Activated naive CD8-positive, alpha-beta T cell treated with anti-CD3 and anti-CD28 coated beads, Interleukin-2, amount 50 U/mL, for 24 hours (primary cell): ENCODE data around the gene SH3RF3.

ENCODE experiments used
- ATAC-seq: fragments of 150-1000 bp; cut with Tn5 transposase; one replicate; pipeline ENCODE4 v1.10.0; 2021
- DNase-seq: peaks from one replicate; pipeline ENCODE4 v3.0.0; 2021
- H3K27ac Mint-ChIP-seq: one replicate; pipeline ENCODE4 v1.8.0; 2021; ENCODE audit warnings: mild to moderate bottlenecking, mixed read lengths
- H3K27me3 Mint-ChIP-seq: one replicate; pipeline ENCODE4 v1.8.0; 2021; ENCODE audit warnings: mixed read lengths
- H3K36me3 Mint-ChIP-seq: one replicate; pipeline ENCODE4 v1.8.0; 2021; ENCODE audit warnings: low read depth, mixed read lengths
- H3K4me1 Mint-ChIP-seq: one replicate; pipeline ENCODE4 v1.8.0; 2021; ENCODE audit warnings: mixed read lengths
- H3K4me3 Mint-ChIP-seq: one replicate; pipeline ENCODE4 v1.8.0; 2021; ENCODE audit warnings: mild to moderate bottlenecking, moderate library complexity, mixed read lengths
- H3K9me3 Mint-ChIP-seq: one replicate; pipeline ENCODE4 v1.8.0; 2021; ENCODE audit warnings: mixed read lengths

SH3RF3 gene

DNA sequence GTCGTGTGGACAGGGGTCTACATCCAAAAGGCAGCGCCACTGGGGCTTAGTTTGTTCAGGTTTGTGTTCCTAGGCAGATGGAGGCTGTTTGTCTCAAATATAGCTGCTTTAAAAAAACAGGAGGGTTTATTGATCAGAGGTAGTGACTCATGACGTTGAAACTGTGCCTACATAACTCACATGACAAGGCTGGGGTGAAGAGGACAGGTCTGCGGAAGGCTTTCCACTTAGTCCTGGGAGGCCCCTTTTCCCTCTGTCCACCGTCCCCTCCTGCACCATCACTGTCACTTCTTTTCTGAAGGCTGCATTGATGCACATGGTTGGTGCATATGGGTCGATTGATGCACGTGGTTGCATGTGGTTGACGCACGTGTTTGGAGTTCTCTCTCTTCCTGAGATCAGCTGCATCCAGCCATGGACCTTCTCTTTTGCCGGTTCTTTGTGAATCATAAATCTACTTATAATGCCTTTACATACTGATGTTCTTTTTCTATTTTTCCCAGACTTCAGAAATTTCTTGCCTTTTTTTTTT, 10.9 kb downstream of the SH3RF3 start:
- ATAC-seq (no peak), DNase-seq (no peak)
- no peaks in the 10 kb centered on the region for H3K9me3 Mint-ChIP-seq
- no peak overlapping the region for H3K27ac Mint-ChIP-seq
- peaks cover 41% of the 10 kb centered on the region for H3K4me1 Mint-ChIP-seq
- H3K36me3 Mint-ChIP-seq: no peaks in the 10 kb centered on the region
- H3K4me3 Mint-ChIP-seq: no peak overlapping the region
- H3K27me3 Mint-ChIP-seq: peaks cover 4% of the 10 kb centered on the region

DNA sequence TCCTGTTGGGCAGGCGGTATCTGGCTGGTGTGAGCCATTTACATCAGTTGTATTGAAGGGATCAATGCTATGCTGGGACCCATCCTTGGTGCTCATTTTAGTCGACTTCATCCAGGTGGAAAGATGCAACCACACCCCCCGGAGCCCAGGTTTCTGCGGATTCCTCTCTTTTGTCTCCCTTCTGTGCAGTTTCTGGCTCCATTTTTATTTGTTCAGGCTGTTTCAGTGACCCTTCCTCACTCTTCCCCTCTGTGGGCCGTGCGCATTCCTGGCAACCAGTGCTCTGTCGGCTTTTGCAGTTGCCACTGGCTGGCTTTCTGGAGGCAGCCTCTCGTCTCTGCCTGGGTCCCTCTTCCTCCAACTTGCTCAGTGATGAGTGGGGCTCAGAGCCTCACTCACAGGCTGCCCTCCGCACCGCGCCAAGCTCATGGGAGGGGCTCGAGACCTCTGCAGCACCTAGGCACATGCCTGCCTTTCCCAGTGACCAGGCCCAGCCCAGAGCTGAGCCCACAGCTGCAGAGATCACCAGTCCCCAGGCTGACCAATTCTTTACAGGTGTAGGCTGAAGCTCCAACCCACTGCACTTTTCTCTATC, 12.1 kb downstream of the SH3RF3 start:
- Mint-ChIP-seq H3K36me3 (no peaks in the 10 kb centered on the region), H3K4me3 (no peak overlapping the region), H3K4me1 (peaks cover 42% of the 10 kb centered on the region), H3K9me3 (no peaks in the 10 kb centered on the region), H3K27ac (no peak overlapping the region), H3K27me3 (peaks cover 4% of the 10 kb centered on the region)
- ATAC-seq (no peak), DNase-seq (no peak)

DNA sequence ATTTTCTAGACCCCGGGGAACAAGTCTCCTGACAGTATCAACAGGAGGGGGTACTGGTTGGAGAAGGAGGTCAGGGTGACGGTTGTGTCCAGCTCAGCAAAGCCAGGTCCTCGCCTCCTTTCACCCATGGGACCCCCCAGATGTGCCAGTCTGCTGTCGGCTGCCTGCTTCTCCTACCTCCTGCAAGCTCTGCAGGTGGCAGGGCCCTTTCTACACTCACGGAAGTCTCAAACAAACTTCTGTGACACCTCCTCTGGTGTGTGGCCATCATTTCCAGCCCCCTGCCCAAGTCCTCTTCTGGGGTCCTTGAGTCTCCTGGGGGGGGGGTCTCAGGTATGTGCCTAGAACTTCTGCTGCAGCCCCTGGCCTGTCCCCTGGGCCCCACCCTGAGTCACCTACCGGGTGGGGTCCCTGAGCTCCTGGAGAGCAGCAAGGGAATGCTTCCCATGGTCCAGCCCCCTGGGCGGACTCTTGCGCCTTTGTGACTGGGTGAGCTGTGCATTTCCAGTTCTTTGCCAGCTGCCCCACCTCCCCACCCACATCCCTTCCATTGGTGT, 12.8 kb downstream of the SH3RF3 start:
- ATAC-seq (no peak), DNase-seq (no peak)
- no peaks in the 10 kb centered on the region for H3K36me3 Mint-ChIP-seq
- peaks cover 4% of the 10 kb centered on the region for H3K27me3 Mint-ChIP-seq
- H3K27ac Mint-ChIP-seq: no peak overlapping the region
- peaks cover 41% of the 10 kb centered on the region for H3K4me1 Mint-ChIP-seq
- no peak overlapping the region for H3K4me3 Mint-ChIP-seq
- H3K9me3 Mint-ChIP-seq: no peaks in the 10 kb centered on the region

DNA sequence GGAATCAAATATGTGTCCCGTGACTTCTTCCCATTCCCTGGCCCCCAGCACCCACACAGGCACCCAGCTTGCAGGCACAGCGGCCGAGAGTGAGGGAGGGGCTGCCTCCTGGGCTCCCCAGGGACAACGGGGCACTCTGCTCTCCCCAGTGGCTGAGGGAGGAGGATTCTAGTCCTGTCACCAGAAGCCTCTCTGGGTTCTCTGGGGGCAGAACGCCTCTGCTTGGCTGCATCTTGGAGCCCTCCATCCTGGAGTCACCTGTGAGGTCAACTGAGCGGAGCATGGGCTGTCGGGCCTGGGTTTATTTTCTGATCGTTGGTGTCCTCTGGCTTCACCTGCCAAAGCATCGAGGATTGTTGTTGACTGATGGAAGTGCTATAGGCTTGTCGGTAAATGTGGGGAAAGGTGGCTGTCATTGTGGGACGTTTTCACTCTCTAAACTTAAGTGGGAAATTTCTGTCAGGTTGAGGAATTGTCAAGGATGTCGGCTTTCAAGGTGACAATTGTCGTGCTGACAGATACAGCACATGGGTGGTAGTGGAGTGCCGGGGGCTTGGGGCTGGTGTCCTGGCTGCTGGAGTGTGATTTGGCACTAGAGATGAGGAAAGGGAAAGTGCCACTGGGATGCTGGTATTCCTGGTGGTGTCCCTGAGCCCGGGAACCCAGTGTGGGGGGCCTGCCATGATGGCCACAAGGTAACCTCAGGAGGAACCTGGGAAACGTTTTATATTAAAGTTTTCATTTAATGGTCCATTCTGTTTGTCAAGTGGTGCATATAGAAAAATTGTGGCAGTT, 13.6 kb downstream of the SH3RF3 start:
- Mint-ChIP-seq H3K27me3 (peaks cover 4% of the 10 kb centered on the region), H3K9me3 (no peaks in the 10 kb centered on the region), H3K27ac (no peak overlapping the region), H3K4me1 (peaks cover 39% of the 10 kb centered on the region), H3K36me3 (no peaks in the 10 kb centered on the region), H3K4me3 (no peak overlapping the region)
- no peak for ATAC-seq
- no peak for DNase-seq

DNA sequence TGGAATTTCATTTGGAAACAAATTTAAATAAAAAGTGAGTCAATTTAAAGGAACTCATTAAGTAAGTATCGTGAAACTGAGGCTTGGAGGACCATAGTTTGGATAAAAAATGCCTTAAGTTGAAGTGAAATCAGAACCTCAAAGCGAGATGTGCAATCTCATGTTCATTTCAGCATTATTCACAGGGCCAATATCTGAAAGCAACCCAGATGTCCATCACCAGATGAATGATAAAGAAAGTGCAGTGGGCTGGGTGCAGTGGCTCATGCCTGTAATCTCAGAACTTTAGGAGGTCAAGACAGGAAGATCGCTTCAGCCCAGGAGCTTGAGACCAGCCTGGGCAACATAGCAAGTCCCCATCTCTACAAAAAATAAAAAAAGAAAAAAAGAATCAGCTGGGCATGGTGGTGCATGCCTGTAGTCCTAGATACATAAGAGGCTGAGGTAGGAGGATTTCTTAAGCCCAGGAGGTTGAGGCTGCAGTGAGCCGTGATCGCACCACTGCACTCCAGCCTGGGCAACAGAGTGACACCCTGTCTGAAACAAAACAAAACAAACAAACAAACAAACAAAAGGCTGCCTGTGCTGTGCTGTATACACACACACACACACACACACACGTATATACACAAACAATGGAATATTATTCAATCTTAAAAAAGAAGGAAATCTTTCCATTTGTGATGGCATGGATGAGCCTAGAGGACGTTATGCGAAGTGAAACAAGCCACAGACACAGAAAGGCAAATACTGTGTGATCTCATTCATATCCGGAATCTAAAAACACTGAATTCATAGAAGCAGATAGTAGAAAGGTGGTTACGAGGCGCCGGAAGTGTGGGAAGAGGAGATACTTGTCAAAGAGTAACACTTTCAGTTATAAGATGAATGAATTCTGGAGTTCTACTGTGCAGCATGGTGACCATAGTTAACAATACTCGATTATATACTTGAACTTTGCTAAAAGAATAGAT, 14.5 kb downstream of the SH3RF3 start:
- ATAC-seq: peak; percentile 79
- peak; percentile 23 for DNase-seq
- Mint-ChIP-seq H3K9me3 (no peaks in the 10 kb centered on the region), H3K27ac (no peak overlapping the region), H3K4me1 (peaks cover 40% of the 10 kb centered on the region), H3K36me3 (no peaks in the 10 kb centered on the region), H3K27me3 (peaks cover 4% of the 10 kb centered on the region), H3K4me3 (no peak overlapping the region)

DNA sequence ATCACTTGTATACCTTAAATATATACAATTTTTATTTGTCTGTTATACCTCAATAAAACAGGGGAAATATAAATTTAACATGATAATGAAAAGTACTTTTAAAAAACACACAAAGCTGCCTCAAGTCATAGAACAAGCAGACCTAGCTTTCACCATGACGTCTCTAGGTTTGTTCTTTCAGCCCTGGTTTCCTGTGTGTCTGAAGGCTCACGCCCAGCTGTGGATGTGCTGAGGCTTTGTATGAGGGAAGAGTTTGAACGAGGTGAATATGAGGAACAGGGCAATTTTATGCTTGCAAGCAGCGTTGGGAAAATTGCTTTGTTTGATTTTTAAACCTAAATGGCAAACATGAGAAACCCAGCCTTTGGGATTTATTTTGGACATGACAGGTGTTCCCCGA, 15.3 kb downstream of the SH3RF3 start:
- H3K4me3 Mint-ChIP-seq: no peak overlapping the region
- no peak for ATAC-seq
- peaks cover 38% of the 10 kb centered on the region for H3K4me1 Mint-ChIP-seq
- H3K36me3 Mint-ChIP-seq: no peaks in the 10 kb centered on the region
- H3K27ac Mint-ChIP-seq: no peak overlapping the region
- DNase-seq: no peak
- H3K9me3 Mint-ChIP-seq: no peaks in the 10 kb centered on the region
- H3K27me3 Mint-ChIP-seq: peaks cover 4% of the 10 kb centered on the region

DNA sequence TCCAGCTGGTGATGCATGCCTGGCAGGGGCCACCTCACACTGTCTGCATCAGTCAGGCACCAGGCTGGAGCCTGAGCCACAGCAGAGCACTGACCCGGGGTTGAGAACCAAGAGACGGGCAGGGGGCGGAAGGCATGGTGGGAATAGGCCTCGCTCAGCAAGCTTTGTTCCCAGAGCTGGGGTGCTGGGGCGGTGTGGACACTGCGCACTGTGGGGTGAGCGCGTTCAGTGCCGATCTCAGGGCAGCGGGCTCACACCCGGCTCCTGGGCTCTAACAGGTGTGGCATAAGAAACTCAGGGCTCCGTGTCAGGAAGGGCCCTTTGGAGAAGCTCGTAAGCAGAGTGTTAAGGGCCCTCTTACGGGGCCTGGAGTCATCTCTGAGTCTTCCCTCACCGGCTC, 15.7 kb downstream of the SH3RF3 start:
- DNase-seq (no peak), ATAC-seq (no peak)
- H3K27ac Mint-ChIP-seq: no peak overlapping the region
- no peaks in the 10 kb centered on the region for H3K9me3 Mint-ChIP-seq
- H3K27me3 Mint-ChIP-seq: peaks cover 4% of the 10 kb centered on the region
- H3K4me3 Mint-ChIP-seq: no peak overlapping the region
- H3K4me1 Mint-ChIP-seq: peaks cover 35% of the 10 kb centered on the region
- H3K36me3 Mint-ChIP-seq: no peaks in the 10 kb centered on the region

DNA sequence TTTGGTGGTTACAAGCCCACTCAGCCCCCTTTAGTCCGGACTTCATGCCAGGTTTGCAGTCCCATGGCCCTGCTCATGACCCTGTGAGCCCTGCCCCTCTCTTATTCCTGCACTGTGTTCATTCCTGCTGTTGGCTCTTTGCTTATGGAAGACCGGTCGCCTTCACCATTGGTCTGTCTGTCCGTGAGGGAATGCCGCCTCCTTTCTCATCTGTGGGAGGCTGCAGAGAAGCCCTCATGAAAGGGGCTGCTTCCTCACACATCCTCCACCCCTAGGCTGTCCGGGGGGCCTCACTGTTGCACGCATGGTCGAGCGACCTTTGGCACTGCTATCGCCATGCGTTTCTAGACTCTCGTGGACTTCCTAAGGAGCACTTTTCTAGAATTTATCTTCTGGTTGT, 16.3 kb downstream of the SH3RF3 start:
- no peaks in the 10 kb centered on the region for H3K27me3 Mint-ChIP-seq
- H3K4me3 Mint-ChIP-seq: no peak overlapping the region
- no peaks in the 10 kb centered on the region for H3K36me3 Mint-ChIP-seq
- H3K4me1 Mint-ChIP-seq: peaks cover 40% of the 10 kb centered on the region
- H3K27ac Mint-ChIP-seq: no peak overlapping the region
- ATAC-seq (no peak), DNase-seq (no peak)
- H3K9me3 Mint-ChIP-seq: no peaks in the 10 kb centered on the region

DNA sequence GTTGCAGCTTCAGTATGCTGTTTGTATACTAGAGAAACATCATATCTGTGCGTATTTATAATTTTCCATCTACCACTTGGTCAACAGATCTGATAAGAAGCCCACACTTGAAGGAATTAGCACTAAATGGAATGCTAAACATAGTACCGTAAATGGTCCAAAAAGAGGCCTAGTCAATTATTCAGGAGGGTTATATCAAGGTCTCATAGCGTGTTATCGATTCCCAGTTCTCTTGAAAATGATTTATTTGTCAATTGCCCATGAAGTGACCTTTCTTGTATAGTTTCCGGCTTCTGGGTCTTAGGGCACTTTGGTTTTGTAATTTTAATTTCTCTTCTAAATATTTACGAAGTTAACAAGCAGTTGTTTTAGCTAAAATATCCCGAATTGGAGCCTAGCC, 18.4 kb downstream of the SH3RF3 start:
- Mint-ChIP-seq H3K4me3 (no peak overlapping the region), H3K36me3 (no peaks in the 10 kb centered on the region), H3K27ac (no peak overlapping the region), H3K27me3 (no peaks in the 10 kb centered on the region), H3K4me1 (peaks cover 45% of the 10 kb centered on the region), H3K9me3 (no peaks in the 10 kb centered on the region)
- DNase-seq: no peak
- no peak for ATAC-seq

DNA sequence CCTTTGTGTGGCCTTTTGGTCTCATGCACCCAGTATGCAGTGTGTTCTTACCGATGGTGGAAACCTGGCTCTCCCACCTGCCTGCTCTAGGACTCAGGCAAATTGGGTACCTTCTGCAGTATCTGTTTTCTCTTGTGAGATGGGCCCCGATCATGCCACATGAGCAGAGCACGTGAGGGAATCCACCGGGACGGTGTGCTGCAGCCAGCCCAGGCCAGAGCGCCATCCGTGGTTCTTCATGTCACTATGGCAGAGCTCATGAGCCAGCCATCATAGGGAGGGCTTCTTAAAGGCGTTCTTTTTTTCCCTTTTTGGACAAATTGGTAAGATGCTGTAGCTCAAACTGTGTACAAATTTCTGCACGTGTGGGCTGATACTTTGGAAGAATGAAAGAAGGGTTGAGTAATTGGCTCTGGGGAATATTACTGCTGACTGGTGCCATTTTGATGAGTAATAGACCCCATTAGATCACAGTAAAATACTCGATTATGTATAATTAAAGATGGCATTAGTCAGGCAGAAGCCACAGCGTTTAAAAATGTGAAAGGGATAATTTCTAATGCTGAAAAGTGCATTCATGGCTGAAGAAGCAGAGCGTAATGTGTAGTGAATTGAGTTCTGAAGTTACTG, 19.2 kb downstream of the SH3RF3 start:
- Mint-ChIP-seq H3K36me3 (no peaks in the 10 kb centered on the region), H3K27ac (no peak overlapping the region), H3K4me3 (no peak overlapping the region), H3K27me3 (no peaks in the 10 kb centered on the region), H3K4me1 (peaks cover 38% of the 10 kb centered on the region), H3K9me3 (no peaks in the 10 kb centered on the region)
- no peak for ATAC-seq
- no peak for DNase-seq

DNA sequence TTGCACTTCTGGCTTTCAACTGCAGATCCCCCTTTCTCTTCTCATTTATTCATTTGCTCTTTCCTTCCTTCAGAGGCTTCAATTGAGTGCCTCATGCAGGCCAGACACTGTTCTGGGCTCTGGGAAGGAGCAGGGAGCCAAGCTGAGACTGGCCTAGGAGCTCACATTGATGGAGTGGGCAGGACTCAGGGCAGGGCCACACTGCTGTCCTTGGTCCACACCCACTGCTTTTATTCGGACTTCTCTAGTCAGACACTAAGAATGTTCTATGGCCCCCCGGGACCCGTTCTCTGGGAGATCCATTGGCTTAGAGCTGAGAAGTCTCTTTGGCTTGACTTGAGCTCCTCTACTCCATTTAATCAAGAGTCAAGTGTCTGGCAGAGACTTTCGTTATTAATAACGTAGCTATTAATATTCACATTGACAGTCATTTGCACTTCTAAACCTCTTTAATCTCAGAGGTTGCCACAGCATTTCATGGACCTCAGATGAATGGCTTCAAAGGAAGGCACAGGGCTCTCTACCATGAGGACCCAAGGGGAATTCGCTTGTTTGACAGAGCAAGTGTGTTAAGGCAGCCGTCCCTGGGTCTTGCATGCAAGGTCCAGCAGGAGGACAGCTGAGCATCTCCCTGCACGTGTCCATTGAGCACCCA, 20.1 kb downstream of the SH3RF3 start:
- ATAC-seq: no peak
- no peak for DNase-seq
- no peak overlapping the region for H3K27ac Mint-ChIP-seq
- no peaks in the 10 kb centered on the region for H3K27me3 Mint-ChIP-seq
- H3K36me3 Mint-ChIP-seq: no peaks in the 10 kb centered on the region
- peaks cover 29% of the 10 kb centered on the region for H3K4me1 Mint-ChIP-seq
- no peak overlapping the region for H3K4me3 Mint-ChIP-seq
- H3K9me3 Mint-ChIP-seq: no peaks in the 10 kb centered on the region

DNA sequence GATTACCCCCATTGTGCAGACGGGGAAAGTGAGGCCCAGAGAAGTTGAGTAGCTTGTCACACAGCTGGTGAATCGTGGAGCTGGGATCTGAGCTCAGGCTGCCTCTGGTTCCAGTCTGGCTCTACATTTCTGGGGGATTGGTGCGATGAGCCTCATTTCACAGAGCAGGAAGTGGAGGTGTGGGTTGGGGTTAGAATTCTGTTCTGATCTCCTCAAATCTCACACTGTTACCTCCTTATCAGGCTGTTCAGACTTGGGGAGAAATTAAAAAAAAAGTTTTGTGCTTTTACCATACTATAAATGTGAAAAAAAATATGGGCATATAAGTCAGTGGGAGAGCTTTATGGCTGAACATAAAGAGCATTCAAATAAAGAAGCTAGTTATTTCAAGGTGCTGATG, 21.6 kb downstream of the SH3RF3 start:
- no peak overlapping the region for H3K4me3 Mint-ChIP-seq
- H3K9me3 Mint-ChIP-seq: no peaks in the 10 kb centered on the region
- H3K27ac Mint-ChIP-seq: no peak overlapping the region
- DNase-seq: no peak
- no peaks in the 10 kb centered on the region for H3K36me3 Mint-ChIP-seq
- no peak for ATAC-seq
- no peaks in the 10 kb centered on the region for H3K27me3 Mint-ChIP-seq
- peaks cover 23% of the 10 kb centered on the region for H3K4me1 Mint-ChIP-seq

DNA sequence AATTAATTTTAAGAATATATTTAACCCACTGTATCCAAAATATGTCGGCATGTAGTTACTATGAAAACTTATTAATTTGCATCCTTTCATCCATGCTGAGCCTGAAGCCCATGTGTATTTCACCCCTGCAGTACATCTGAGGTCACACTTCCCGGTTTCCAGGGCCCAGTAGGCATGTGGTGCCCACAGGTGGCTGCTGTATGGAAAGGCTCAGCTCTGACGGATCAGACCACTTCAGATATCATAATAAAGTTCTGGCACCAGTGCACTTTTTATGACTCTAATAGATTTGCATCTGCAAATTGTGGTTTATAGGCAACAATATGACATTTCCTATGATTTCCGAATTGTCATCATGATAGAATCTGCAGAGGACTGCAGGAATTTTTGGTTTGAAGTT, 22.5 kb downstream of the SH3RF3 start:
- DNase-seq (no peak), ATAC-seq (no peak)
- peaks cover 28% of the 10 kb centered on the region for H3K4me1 Mint-ChIP-seq
- H3K27me3 Mint-ChIP-seq: no peaks in the 10 kb centered on the region
- H3K27ac Mint-ChIP-seq: no peak overlapping the region
- no peaks in the 10 kb centered on the region for H3K36me3 Mint-ChIP-seq
- H3K9me3 Mint-ChIP-seq: no peaks in the 10 kb centered on the region
- H3K4me3 Mint-ChIP-seq: no peak overlapping the region
